HG02759 (cell line): ENCODE data around the gene MFSD8.
"Not testable (repeated sequence)": the region's sequence is repeated elsewhere in the genome, so short reads cannot be mapped to it uniquely, and the experiment has no call there.

Source experiments
- ATAC-seq: cut with Tn5 transposase; IDR thresholded peaks from one replicate; pipeline ENCODE4 v1.9.1; 2021; ENCODE audit warnings: mild to moderate bottlenecking, moderate library complexity; ENCODE audit not compliant: unreplicated experiment

MFSD8 gene, protein sequence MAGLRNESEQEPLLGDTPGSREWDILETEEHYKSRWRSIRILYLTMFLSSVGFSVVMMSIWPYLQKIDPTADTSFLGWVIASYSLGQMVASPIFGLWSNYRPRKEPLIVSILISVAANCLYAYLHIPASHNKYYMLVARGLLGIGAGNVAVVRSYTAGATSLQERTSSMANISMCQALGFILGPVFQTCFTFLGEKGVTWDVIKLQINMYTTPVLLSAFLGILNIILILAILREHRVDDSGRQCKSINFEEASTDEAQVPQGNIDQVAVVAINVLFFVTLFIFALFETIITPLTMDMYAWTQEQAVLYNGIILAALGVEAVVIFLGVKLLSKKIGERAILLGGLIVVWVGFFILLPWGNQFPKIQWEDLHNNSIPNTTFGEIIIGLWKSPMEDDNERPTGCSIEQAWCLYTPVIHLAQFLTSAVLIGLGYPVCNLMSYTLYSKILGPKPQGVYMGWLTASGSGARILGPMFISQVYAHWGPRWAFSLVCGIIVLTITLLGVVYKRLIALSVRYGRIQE

DNA sequence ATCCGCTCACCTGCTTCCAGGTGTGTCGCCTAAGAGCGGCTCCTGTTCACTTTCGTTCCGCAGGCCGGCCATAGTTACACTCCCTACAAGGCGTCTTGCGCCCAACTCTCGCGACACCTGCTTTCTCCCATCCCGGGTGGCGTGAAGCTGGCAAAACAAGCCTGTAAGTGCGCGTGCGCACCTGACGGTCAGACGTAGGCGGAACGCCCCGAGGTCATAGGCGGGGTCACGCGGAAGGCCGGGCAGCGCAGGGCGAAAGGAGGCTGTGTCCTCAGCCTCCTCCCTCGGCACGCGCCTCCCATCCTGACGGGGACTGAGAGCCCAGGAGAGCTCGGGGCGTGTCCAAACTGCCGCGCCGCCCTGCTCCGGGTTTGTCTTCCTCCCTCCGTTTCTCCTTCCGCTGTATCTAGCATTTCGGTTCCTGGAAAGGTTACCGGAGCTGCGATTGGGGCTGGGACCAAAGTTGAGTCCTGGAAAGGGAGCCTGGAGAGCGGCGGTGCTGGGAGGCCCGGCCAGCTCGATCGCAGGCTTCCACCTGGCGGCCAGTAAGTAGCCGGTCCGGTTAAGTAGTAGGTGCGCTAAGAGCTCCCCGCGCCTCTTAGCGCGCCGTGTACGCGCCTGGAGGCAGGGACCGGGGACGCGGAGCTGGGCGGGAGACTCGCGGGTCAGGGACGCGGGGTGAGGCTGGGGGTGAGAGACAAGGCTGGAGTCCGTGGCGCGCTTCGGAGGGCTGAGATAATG lies at the start of gene MFSD8, which contains the start of gene ABHD18:
MFSD8 (minus strand) TSS at position 112 of the 741 bp plus-strand sequence; CDS start at position 72, 40 bp downstream.
ABHD18 (plus strand) TSS at position 345 of the 741 bp plus-strand sequence. CDS start 17,550 bp downstream, outside the sequence.
- peak; percentile 97 for ATAC-seq

DNA sequence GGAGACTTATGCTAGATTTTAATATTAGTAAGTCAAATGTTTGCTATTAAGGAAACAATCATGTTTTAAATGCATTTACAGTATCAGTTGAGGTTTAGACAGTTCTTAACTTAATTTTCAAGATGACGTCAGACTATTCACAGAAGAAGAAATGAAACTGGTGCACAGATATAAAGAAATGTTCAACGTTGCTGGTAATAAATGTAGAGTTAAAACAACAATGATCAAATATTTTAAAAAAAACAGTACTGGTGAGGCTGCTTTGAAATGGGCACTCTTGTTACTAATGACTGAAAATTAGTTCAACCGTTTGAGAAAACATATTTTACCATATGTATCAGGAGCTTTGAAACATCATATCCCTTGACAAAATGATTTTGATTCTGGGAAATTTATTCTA lies 44.5 kb upstream of the MFSD8 start:
- ATAC-seq: no peak

DNA sequence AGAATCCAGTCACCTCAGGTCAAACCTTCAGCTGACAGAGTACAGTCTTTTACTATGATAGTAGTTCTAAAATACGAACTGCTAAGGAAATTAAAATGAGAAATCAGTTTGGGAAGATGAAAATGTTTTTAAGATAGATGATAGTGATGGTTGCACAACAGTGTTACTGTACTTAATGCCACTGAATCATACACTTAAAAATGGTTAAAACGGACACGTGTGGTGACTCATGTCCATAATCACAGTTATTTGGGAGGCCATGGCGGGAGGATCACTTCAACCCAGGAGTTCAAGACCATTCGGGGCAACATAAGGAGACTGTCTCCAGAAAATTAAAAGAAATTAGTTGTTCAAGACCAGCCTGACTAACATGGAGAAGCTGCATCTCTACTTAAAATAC lies 41.6 kb upstream of the MFSD8 start:
- no peak for ATAC-seq

DNA sequence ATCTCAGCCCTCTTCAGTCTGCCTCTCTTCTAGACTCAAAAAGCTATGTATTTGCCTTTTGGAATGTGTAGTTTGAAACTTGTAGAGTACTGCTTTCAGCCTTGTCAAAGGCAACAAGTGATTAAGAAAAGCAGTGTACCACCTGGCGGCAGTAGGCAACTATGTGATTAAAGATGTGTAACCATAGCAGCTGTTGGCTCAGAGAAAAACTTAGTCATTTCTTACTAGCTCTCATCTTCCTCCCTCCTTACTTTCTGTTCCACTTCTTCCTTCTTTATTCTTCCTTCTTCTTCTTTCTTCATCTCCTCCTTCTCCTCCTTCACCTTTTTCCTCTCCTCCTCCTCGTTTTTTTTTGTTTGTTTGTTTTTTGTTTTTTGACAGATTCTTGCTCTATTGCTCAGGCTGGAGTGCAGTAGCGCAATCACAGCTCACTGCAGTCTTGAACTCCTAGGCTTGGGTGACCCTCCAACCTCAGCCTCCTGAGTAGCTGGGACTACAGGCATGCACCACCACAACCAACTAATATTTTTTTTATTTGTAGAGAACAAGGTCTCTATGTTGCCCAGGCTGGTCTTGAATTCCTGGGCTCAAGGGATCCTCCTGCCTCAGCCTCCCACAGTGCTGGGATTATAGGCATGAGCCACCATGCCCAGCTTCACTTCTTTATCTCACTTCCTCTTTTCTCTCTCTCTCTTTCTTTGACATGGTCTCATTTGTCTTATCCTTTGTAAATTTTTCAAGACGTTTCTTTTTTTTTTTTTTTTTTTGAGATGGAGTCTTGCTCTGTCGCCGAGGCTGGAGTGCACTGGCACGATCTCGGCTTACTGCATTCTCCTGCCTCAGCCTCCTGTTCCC lies 32.8 kb upstream of the MFSD8 start:
- peak; percentile 99 for ATAC-seq

DNA sequence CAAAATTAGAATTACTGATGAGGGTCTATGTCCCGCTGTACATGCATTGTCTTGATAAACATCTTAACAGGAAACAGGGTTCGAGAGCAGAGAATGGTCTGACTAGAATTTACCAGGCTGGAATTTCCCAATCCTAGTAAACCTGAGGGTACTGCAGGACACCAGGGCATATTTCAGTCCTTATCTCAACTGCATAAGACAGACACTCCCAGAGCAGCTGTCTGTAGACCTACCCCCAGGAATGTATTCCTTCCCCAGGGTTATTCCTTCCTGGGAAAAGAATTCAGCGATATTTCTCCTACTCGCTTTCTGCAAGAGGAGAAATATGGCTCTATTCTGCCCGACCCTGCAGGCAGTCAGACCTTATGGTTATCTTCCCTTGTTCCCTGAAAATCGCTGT lies 31.5 kb upstream of the MFSD8 start:
- not testable (repeated sequence) for ATAC-seq

DNA sequence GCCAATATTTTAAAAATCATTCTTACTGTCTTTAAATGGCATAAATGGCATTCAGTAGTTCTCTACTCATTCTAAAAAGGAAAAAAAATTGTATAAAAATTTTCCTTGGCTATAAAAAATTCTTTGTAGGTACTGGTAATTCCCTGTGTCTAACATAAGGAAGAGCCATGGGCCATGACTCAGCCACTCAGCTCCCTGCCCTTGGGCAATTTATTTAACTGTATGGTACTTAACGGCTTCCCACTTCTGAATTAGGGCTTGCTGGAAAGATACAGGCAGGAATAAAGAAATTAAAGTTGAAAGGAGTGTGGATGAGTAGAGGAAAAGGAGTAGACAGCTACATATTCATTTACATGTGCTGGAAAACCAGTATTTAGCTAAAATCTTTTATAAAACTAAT lies 30.8 kb upstream of the MFSD8 start:
- ATAC-seq: no peak

DNA sequence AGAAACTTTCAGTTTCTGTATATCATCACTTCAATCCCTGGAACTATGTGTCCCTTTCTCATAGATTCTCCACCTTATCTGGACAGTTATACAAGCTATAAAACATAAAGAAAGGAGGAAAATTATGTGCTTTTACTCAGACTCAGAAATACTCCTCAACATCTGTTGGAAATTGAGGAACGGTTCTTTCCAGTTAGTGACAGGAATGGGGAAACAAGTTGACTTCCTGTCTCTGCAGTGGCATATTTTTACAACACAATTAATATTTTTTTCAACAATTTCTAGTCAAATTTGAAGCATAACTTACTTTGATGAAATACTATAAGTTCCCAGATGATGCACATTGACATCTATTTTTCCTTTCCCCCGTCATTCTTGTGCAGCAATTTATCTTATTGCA lies 28.2 kb upstream of the MFSD8 start:
- ATAC-seq: no peak

DNA sequence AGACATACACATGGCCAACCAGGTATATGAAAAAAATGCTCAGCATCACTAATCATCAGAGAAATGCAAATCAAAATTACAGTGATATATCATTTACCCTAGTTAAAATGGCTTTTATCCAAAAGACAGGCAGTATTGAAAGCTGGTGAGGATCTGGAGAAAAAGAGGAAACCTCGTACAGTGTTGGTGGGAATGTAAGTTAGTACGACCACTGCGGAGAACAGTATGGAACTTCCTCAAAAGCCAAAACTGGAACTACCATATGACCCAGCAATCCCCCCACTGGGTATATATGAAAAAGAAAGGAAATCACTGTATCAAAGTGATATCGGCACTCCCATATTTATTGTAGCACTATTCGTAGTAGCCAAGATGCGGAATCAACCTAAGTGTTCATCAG lies 23.7 kb upstream of the MFSD8 start:
- no peak for ATAC-seq

DNA sequence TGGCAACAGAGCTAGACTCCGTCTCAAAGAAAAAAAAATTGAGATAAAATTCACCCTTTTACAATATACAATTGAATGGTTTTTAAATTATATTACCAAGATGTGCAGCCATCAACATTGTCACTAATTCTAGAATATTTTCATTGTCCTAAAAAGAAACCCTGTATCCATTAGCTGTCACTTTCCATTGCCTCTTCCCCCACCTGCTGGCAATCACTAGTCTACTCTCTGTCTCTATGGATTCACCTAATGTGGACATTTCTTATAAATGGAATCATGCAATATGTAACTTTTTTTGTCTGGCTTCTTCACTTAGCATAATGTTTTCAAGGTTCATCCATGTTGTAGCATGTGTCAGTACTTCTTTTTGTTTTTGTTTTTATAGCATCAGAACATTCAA lies 21.0 kb upstream of the MFSD8 start:
- no peak for ATAC-seq

DNA sequence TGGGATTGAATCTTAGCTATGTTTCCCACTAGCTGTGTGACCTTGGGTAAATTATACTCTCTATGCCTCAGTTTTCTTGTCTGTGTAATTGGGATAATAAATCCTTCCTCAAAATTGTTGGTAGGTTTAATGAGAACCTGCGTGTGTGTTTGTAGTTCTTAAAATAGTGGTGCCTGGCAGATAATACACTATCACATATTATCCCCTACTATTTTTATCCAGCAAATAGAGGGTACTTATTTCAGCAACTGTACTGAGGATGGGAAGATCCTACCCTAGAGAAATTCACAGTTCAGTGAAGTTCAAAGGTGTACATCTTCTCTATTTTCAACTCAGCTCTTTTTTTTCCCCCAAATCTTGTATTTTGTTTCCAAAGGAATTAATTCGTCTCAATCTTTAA lies 17.5 kb upstream of the MFSD8 start:
- ATAC-seq: no peak

DNA sequence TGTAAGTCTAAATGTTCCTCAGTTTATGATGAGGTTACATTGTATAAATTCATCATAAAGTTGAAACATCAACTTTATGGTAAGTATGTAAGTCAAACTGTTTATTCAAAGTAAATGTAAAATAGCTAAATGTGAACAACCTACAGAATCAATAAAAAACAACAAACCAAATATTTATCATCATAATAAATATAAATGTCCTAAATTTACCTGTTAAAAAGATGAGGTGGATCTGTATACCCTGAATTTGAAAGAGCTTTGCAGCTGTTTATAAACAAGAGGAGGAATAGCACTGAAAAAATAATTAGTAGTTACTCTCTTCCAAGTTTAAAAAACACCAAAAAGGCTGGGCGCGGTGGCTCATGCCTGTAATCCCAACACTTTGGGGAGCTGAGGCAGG lies 14.0 kb upstream of the MFSD8 start:
- ATAC-seq: no peak

DNA sequence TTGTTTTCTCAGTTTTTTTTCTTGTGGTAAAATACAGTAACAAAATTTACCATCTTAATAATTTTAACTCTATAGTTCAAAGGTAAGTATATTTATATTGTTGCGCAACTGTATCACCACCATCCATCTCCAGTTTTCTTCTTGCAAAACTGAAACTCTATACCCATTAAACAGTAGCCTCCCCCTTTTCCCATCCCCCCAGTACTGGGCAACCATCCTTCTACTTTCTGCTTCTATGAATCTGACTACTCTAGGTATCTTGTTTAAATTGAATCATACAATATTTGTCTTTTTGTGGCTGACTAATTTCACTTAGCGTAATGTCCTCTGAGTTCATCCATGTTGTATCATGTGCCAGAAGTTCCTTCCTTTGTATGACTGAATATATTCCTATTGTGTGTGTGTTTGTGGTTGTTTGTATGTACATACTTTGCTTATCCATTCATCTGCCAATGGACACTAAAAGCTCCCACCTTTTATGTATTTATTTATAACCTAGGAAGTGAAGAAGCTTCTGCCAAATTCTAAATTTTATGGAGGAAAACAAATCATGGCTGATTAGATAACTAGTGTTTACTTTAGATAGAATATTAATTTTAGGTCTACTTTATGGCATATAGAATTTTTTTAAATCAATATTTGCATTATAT lies 10.3 kb upstream of the MFSD8 start:
- no peak for ATAC-seq

DNA sequence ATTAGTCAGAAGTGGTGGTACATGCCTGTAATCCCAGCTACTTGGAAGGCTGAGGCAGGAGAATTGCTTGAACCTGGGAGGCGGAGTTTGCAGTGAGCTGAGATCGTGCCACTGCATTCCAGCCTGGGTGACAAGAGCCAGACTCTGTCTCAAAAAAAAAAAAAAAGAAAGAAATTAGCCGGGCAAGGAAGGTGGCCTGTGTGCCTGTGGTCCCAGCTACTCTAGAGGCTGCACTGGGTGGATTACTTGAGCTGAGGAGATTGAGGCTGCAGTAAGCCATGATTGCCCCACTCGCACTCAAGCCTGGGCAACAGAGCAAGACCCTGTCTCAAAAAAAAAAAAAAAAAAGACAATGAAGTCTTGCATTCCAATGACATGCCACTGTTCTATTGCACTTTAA lies 6.0 kb upstream of the MFSD8 start:
- not testable (repeated sequence) for ATAC-seq

DNA sequence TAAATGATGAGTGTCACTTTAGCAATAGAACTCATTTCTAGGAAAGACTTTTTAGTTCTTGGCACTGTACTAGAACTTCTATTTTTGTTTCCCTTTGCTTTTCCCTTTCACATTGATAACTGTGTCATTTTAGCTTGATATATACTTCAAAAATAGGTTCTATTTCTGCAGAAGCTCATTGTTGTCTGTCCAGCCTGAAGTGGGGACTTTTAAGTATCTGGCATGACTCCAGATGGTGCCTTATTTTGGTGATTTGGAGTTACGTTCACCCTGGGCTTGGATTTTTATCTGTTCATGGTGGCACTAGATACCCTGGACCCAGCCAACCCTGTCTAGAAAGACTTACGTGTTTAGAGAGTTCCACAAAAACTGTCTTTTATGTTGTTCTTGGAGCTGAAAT lies 3.6 kb upstream of the MFSD8 start:
- ATAC-seq: no peak

DNA sequence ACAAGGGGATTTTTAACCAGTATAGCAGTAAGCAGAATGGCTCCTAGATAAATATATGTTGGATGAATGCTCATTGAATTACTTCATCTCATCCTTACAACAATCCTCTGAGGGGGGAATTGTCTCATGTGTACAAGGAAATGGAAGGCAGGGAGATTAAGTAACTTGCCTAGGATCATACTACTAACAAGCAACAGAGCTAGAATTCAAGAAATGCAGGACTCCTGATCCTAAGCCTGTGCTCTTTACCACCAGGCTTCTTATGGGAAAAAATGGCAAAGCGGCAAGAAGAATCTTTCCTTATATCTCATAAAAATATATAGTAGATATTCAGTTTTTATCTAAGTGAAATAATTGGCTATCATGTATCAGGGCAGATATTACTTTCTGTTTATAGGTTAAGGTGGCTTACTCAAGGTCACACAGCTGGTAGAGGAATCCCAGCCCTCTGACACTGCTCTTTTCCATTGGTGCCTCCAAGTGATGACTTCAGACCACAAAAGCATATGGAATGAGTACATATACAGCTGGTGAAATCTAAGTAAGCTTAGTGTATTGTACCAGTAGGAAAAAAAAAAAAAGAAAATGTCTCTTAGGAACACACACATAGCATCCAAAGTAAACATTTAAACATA lies 2.3 kb upstream of the MFSD8 start:
- ATAC-seq: no peak

DNA sequence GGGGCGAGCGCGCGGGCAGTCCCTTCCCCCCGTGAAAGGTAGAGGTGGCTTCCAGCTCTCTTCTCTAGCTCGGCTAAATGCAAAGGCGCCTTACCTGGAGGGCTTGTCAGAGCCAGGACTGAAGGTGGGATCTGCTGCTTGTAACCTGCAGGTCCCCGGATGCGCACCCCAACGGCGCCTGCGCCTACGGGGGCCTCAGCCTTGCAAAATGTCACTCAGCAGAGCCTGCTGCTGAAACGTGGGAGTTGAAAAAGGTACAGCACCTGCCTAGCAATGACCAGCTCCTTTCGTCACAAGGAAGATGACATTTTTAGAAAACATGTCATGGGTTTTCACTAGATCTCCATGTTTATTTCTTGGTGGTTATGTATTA lies 816 bp upstream of the MFSD8 start:
- peak; percentile 27 for ATAC-seq

DNA sequence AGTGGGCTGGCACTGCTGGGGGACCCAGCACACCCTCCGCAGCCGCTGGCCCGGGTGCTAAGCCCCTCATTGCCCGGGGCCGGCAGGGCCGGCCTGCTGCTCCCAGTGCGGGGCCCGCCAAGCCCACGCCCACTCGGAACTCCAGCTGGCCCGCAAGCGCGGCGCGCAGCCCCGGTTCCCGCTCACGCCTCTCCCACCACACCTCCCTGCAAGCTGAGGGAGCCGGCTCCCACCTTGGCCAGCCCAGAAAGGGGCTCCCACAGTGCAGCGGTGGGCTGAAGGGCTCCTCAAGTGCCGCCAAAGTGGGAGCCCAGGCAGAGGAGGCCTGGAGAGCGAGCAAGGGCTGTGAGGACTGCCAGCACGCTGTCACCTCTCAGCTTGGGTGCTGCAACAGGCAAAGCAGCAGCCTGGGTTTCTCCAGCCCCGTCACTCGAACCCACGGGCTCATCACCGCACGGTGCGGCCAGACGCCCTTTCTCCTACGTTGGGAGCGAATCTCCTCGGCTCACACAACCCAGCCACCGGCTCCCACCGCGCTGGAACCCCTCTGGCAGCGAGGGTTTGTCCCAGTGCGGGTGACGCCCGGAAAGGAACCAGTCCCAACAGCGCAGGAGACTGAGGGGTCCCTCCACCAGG lies 429 bp downstream of the MFSD8 start:
- peak; percentile 19 for ATAC-seq

DNA sequence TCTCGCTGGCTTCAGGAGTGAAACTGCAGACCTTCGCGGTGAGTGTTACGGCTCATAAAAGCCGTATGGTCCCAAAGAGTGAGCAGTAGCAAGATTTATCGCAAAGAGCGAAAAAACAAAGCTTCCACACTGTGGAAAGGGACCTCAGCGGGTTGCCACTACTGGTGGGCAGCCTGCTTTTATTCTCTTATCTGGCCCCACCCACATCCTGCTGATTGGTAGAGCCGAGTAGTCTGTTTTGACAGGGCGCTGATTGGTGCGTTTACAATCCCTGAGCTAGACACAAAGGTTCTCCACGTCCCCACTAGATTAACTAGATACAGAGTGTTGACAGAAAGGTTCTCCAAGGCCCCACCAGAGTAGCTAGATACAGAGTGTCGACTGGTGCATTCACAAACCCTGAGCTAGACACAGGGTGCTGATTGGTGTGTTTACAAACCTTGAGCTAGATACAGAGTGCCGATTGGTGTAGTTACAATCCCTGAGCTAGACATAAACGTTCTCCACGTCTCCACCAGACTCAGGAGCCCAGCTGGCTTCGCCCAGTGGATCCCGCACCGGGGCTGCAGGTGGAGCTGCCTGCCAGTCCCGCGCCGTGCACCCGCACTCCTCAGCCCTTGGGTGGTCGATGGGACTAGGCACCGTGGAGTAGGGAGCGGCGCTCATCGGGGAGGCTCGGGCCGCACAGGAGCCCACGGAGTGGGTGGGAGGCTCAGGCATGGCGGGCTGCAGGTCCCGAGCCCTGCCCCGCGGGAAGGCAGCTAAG lies 1.2 kb downstream of the MFSD8 start:
- ATAC-seq: not testable (repeated sequence)

DNA sequence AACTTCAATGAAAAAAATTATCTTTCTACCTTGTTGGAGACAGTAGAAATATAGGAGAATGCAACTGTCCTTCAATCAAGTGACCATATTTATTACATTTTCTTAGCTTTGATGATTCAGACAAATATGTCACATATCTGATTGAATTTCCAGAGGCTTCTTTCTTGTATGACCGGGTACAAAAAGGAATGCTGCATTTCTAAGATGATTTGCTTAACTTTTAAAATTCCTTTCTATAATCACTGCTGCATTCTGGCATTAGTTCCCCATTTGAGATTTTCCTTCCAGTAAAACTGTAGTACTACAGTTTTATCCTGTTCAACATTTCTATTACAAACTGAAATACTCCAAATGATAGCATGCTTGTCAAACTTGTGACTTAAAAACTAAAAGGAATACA lies 5.2 kb downstream of the MFSD8 start:
- no peak for ATAC-seq
